GM19395 (cell line): ENCODE measurements around the gene MCTP1.

ENCODE experiments used
- ATAC-seq: cut with Tn5 transposase; IDR thresholded peaks from one replicate; pipeline ENCODE4 v1.9.1; 2021; ENCODE audit warnings: mild to moderate bottlenecking, moderate library complexity; ENCODE audit not compliant: unreplicated experiment

Gene MCTP1

DNA sequence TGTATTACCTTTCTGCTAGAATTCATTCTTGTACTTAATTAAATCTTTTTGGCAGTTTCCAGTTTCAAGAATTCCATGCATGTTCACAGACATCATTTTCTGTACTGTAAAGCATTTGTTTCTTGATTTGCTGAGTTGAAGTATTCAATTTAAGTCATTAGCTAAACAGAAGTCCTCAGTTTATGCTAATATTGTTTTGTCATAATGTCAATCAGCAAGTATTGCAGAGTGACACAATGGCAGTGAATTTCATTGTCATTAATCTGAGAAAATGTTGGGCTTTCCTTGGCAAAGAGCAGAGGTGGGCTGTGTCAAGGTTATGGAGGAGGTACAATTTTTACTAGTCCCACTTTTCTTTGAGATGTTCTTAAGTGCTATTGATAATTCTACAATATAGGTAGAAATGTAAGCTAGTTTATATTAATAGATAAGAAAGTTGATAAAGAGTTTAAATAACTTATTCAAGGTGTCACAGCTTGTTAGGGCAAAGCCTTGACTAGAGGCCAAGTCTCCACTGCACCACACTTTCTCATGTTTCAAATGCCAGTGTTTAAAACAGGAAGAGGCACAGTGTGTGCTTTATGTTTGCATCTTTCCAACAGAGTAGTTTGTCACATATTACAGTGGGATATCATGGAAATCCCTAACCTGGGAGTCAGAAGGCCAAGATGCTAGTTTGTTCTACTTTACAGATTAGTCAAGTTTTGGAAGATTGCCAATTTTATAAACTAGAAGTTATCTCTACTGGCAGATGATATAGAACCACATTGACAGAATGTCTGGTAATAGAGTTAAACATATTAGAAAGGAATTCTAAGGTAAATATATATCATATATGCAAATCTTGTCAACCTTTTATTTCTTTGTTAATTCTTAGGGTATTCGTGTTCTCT is 610.2 kb downstream of the MCTP1 start:
- ATAC-seq: no peak

DNA sequence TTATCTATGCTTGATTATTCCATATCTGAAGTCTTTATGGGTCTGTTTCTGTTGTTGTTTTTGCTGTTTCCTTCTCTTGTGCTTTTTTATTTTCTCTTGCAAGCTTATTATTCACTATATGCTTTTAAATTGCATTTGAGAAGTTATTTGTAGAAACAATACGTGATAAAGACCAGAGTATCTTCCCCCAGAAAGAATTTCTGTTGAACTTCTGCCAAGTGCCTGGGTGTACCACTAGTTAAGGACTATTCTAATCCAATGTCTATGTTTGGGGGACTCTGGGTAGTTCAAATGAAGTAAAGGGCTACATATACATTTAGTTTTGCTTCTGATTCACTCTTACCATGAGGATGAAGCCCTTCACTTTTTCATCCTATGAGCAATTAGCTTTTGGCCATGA is 612.1 kb downstream of the MCTP1 start:
- ATAC-seq: no peak

DNA sequence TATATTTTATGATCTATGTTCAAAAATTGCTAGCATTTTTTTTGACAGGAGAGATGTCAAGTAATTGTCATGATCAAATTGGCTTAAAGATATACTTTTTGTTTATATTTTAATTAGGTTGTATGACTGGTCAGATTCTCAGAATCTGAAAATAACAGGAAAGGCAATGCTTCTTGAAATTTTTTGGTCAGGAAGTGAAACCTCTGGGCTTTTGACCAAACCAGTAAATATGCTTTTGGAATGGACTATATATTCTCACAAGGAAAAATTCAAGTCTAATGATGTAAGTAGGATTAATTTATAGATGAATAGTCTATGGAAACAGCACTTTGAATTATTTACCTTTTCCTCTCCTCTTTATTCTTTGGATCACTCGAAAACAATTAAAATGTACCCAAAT is 614.2 kb downstream of the MCTP1 start:
- ATAC-seq: no peak

GRCh38 chr5:94667937-94668336 is 617.0 kb downstream of the MCTP1 start:
- ATAC-seq: no peak

GRCh38 chr5:94661086-94661485 is 623.8 kb downstream of the MCTP1 start:
- ATAC-seq: no peak

- no peak for ATAC-seq
Measured at GRCh38 chr5:94660506-94660905, 624.4 kb downstream of the MCTP1 start.

GRCh38 chr5:94658272-94658671 is 626.6 kb downstream of the MCTP1 start:
- no peak for ATAC-seq
